ENCODE measurements around the gene GALNTL6. TPM values are rescaled to one million over a fixed set of nuclear protein-coding genes. Genes with fewer than 3 reads are reported as not detected.

GALNTL6 gene
- total and polyA plus RNA-seq, 2 donors (not counting 1 experiment from before 2014, with no cell fraction given), result 0.99 to 1.1 TPM

- no peak for TF ChIP-seq CTCF (IDR thresholded peaks at IDR 0.05)
- no peak for TF ChIP-seq EZH2 (IDR thresholded peaks at IDR 0.05; ENCODE audit: borderline replicate concordance, insufficient read depth, low read depth, low read length, poor library complexity, severe bottlenecking)
- CTCF ChIA-PET, result no interaction called here
Observed at GRCh38 chr4:172344308-172344938, 531.2 kb downstream of the GALNTL6 start.

GRCh38 chr4:172348426-172348825 is 535.2 kb downstream of the GALNTL6 start:
- Mint-ChIP-seq H3K9me3 (ENCODE audit: insufficient read depth) (no peaks in the 10 kb centered on the region), H3K4me3 (no peak overlapping the region), H3K27ac (no peak overlapping the region), H3K4me1 (no peaks in the 10 kb centered on the region), H3K27me3 (no peaks in the 10 kb centered on the region)
- ATAC-seq (ENCODE audit: low read depth), result no peak
- Histone ChIP-seq H3K4me2 (replicated peaks; ENCODE audit: low read depth, low read length, poor library complexity, severe bottlenecking) (no peak overlapping the region), H3K9ac (ENCODE audit: low read length) (no peak overlapping the region), H3K27ac (ENCODE audit: low read length in 2 of 2) (no peak overlapping the region), H2AFZ (ENCODE audit: insufficient read depth, low read depth, low read length, poor library complexity, severe bottlenecking) (no peak overlapping the region), H3K9me3 (ENCODE audit: control extremely low read depth in 1 of 3, control insufficient read depth in 2 of 3, insufficient read depth in 1 of 3, low read length in 2 of 3) (no peaks in the 10 kb centered on the region), H3K36me3 (replicated peaks in 1 of 2; ENCODE audit: control extremely low read depth in 1 of 2, control insufficient read depth in 1 of 2, extremely low read depth in 1 of 2, insufficient read depth in 2 of 2, low read length in 1 of 2) (no peaks in the 10 kb centered on the region), H4K20me1 (ENCODE audit: control insufficient read depth, insufficient read depth, low read length, poor library complexity, severe bottlenecking) (no peaks in the 10 kb centered on the region), H3K27me3 (replicated peaks in 1 of 4; ENCODE audit: control extremely low read depth in 1 of 4, control insufficient read depth in 3 of 4, insufficient read depth in 4 of 4, low read length in 3 of 4) (no peaks in the 10 kb centered on the region), H3K4me1 (ENCODE audit: control insufficient read depth in 2 of 2, insufficient read depth in 2 of 2, low read length in 2 of 2) (no peaks in the 10 kb centered on the region), H3K79me2 (ENCODE audit: control insufficient read depth, insufficient read depth, low read length) (no peaks in the 10 kb centered on the region), H3K4me3 (ENCODE audit: control extremely low read depth in 1 of 5, extremely low read depth in 1 of 5, insufficient read depth in 1 of 5, low read depth in 2 of 5, low read length in 4 of 5) (no peak overlapping the region)
- ChIA-PET CTCF (no interaction called here), POLR2A (no interaction called here)
- WGBS (ENCODE audit: insufficient coverage), result no CpG with 5 or more reads among the region's 2 CpGs
- intact Hi-C loops (cut with micrococcal nuclease), result no loop called here
- DNase-seq, result no peak
- TF ChIP-seq EZH2 (IDR thresholded peaks at IDR 0.05; ENCODE audit: borderline replicate concordance, insufficient read depth, low read depth, low read length, poor library complexity, severe bottlenecking) (no peak), CTCF (IDR thresholded peaks at IDR 0.05) (no peak)

More at GRCh38 chr4:172344308-172344938, 531.2 kb downstream of the GALNTL6 start:
- Histone ChIP-seq H3K4me1 (ENCODE audit: control insufficient read depth in 2 of 2, insufficient read depth in 2 of 2, low read length in 2 of 2) (no peaks in the 10 kb centered on the region), H3K27ac (ENCODE audit: low read length in 2 of 2) (no peak overlapping the region), H4K20me1 (ENCODE audit: control insufficient read depth, insufficient read depth, low read length, poor library complexity, severe bottlenecking) (no peaks in the 10 kb centered on the region), H3K4me2 (replicated peaks; ENCODE audit: low read depth, low read length, poor library complexity, severe bottlenecking) (no peak overlapping the region), H3K79me2 (ENCODE audit: control insufficient read depth, insufficient read depth, low read length) (no peaks in the 10 kb centered on the region), H3K9me3 (ENCODE audit: control extremely low read depth in 1 of 3, control insufficient read depth in 2 of 3, insufficient read depth in 1 of 3, low read length in 2 of 3) (peaks cover 0 to 1% (median 0%) of the 10 kb centered on the region in 3 donors), H3K36me3 (replicated peaks in 1 of 2; ENCODE audit: control extremely low read depth in 1 of 2, control insufficient read depth in 1 of 2, extremely low read depth in 1 of 2, insufficient read depth in 2 of 2, low read length in 1 of 2) (no peaks in the 10 kb centered on the region), H3K9ac (ENCODE audit: low read length) (no peak overlapping the region), H3K4me3 (ENCODE audit: control extremely low read depth in 1 of 5, extremely low read depth in 1 of 5, insufficient read depth in 1 of 5, low read depth in 2 of 5, low read length in 4 of 5) (no peak overlapping the region), H3K27me3 (replicated peaks in 1 of 4; ENCODE audit: control extremely low read depth in 1 of 4, control insufficient read depth in 3 of 4, insufficient read depth in 4 of 4, low read length in 3 of 4) (no peaks in the 10 kb centered on the region), H2AFZ (ENCODE audit: insufficient read depth, low read depth, low read length, poor library complexity, severe bottlenecking) (no peak overlapping the region)
- no peak for ATAC-seq (ENCODE audit: low read depth)
- DNase-seq, result no peak
- Mint-ChIP-seq H3K4me3 (no peak overlapping the region), H3K4me1 (no peaks in the 10 kb centered on the region), H3K9me3 (ENCODE audit: insufficient read depth) (no peaks in the 10 kb centered on the region), H3K27ac (no peak overlapping the region), H3K27me3 (no peaks in the 10 kb centered on the region)
- 90% methylated on average over 2 of the region's 5 CpGs for WGBS (ENCODE audit: insufficient coverage)
- intact Hi-C loops (cut with micrococcal nuclease), result no loop called here
- POLR2A ChIA-PET, result no interaction called here
